HG03108 (cell line): ENCODE data around the gene ARID3A.
A peak's percentile ranks its signal among the peaks of the same experiment; 100 is the strongest.
"Not testable (repeated sequence)": the region's sequence is repeated elsewhere in the genome, so short reads cannot be mapped to it uniquely, and the experiment has no call there.

Experiments
- ATAC-seq: cut with Tn5 transposase; IDR thresholded peaks from one replicate; pipeline ENCODE4 v1.9.1; 2021; ENCODE audit warnings: moderate library complexity; ENCODE audit not compliant: unreplicated experiment

Gene ARID3A

DNA sequence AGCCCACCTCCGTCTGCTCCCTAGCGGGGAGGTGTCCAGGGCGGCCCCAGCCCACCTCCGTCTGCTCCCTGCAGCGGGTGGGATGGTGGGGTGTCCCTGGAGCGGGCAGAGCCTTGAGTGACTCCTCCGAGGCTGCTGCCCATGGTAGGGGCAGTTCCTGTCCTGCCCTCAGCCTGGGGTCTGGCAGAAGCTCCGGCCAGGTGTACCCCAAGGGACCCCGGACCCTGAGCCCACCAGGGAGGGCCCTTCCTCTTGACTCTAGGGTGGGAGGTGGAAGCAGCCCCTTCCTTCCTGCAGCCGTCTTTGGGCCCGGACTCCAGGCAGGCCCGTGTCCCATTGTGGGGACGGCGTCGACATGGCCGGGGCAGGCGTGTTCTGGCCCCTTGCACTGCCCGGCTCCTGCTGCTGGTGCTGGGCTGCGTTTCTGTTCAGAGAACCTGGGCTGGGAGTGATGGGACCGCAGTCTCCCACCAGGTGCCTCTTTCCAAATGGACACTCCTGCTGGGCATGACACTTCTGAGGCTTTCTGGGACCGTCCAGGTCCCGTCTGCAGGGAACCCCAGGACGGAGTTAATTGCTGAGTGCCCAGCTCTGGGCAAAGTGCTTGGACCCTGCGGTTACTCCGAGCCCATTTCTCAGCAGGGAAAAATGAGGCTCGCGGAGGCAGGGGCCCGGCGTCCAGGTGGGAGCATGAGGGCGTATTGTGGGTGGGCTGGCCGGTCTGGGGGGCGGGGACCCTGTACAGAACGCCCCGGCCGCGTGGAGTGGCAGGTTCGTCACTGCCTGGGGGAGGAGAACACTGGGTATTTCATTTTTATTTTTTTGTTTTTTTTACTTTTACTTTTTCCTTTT is 19.8 kb downstream of the ARID3A start:
- ATAC-seq: no peak

DNA sequence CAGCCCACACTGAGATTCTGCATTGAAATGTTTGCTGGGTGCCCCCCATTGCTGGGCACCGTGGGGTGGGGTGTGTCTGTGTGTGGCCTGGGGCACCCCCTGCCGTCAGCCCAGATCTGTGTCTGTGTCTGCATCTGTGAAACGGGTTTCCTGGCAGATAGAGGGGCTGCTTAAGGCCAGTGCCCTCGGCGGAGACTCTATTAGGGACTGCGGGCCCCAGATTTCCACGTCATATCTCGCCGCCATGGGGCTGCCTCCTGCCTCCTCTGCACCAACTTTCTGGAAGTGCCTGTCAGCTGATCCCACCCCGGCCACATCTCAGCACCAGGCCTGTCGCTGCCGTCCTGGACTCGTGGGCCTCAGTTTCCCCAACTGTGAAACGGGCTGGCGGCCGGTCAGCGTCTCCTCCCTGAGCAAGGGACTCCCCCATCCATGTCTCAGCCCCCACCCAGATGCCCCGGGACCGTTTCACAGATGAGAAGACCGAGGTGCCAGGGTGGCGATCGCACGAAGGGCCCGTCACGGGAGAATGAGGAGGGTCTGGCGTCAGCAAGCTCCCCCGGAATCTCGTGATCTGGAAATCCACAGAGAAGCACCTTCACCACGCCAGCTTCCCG is 21.4 kb downstream of the ARID3A start:
- no peak for ATAC-seq

DNA sequence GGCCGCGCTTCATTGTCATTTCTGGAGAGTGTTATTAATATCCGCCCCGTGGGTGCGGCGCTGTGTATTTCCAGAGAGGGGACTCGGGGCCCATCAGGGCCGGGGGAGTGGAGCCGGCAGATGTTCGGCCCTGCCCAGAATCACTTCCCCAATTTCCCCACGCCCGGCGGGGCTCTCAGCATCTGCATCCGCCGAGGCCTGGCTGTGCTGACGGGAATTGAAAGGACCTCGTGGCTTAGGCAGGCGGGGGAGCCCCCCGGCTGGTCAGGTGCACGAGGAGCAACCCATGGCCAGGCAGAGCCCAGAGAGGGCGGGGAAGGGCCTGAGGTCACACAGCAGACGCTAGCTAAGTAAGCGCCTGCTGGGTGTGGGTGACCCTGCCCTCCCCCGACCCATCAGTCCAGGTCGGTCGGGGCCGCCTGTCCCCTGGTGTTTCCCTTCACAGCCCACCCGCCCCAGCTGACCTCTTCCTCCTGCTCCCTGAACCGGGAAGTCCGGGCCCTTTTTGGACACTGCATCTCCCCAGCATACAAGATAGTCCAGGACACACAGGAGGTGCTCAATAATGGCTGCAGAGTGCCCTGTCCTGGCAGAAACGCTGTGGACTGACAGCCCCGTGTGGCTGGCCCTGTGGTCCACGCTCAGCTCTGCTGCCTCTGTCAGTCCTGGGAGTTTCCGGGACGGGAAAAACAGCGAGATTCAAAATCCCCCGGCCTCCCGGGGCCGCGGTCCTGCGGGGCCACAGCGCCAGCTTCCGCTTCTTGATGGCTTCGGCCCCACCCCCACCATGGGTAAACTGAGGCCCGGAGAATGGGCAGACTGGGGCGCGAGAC is 22.1 kb downstream of the ARID3A start:
- peak; percentile 64 for ATAC-seq

DNA sequence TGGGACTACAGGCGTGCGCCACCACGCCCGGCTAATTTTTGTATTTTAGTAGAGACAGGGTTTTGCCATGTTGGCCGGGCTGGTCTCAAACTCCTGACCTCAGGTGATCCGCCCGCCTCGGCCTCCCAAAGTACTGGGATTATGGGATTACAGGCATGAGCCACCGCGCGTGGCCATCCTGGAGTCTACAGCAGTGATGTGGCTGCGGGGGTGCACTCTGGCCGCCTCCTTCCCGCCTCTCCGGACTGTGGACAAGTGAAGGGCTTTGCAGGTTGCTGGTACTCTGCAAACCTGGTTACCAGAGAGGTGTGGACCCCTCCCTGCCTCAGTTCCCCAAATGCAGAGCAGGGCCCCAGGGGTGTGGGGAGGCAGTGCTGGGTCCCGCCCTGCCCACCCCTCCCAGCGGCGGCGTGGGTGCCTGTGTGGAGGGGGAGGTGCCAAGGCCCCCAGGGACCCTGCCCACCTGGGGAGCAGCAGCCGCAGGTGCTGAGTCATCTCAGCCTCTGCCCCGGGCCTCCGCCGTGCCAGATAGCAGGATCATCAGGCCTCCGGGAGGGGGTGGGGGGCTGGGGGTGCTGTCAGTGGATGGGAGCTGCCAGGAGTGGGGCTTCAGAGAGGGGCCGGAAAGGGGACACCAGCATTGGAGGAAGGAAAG is 23.1 kb downstream of the ARID3A start:
- no peak for ATAC-seq

GRCh38 chr19:950352-951066 is 24.7 kb downstream of the ARID3A start:
- no peak for ATAC-seq

DNA sequence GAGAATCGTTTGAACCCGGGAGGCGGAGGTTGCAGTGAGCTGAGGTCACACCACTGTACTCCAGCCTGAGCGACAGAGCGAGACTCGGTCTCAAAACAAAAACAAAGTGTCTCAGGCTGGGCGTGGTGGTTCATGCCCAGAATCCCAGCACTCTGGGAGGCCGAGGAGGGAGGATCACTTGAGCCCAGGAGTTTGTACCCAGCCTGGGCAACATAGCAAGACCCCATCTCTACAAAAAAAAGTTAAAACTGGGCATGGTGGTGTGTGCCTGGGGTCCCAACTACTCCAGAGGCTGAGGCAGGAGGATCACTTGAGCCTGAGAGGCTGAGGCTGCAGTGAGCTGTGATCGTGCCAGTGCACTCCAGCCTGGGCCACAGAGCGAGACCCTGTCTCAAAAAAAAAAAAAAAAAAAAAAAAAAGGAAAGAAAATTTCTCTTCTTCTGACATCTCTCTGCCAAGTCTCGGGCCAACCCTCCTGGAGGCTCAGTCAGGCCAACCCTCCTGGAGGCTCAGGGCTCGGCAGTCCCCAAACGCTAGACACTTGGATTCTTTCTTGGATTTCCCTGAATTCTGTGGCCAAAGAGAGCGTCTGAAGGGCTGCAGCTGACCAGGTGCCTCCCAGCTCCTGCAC is 26.3 kb downstream of the ARID3A start:
- ATAC-seq: no peak

DNA sequence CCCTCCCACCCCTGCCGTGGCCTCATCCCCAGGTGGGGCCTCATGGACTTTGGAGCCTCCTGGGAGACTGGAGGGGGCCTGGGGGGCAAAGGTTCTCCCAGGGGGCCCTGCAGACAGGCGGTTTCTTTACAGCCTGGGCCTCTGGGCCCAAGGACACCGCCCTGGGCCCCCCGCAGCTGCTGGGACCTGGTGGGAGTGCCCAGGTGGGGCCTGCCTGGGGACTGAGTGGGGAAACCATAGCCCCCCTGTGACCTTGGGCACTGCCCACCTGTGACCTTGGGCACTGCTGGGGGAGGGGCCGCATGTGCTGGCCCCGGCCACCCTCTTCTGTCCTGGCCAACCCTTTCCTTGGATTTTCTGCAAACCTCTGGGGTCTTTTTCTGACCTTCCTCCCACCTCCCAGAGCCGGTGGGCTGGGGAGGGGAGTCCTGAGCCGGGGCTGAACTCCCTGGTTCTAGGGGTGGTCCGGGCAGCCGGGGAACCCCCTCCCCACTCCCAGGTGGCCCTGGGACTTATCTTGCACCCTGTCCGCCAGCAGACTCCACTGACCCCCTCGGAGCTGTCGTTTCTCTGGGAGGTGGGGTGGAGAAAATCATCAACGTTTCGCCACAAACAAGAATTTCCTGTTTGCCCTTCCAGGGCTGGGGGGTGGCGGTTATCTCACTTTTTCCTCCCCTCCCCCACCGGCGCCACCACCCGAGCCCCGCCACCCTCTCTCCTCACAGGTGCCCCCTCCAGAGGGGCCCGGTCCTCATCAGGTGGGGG is 27.0 kb downstream of the ARID3A start:
- no peak for ATAC-seq

DNA sequence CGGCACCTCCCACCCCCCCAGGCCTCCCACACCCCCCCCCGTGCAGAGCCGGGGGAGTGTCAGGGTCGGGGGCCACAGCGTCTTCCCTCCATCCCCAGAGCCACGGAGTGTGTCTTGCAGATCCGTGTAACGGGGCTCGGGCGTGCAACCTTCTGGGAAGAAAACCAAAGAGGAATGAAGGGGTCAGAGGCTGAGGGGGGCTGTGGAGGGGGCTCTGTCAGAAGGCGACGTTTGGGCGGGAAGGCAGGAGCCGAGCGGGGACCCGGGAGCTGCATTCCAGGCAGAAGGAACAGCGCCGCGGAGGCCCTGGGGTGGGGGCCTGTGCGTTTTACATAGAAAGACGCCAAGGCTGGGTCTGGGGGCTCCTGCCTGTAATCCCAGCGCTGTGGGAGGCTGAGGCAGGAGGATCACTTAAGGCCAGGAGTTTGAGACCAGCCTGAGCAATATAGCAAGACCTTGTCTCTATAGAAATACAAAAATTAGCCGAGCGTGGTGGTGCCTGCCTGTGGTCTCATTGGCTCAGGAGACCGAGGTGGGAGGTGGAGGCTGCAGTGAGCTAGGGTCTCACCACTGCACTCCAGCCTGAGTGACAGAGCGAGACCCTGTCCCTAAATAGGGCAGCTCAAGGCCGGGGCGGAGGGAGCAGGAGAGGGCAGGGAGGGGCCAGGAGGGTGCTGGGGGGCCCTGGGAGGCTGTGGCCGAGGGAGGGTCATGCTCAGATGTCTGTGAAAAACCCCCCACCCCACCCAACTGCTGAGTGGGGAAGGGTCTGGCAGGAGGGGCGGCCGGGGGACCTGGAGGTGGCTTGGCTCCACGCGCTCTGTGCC is 27.8 kb downstream of the ARID3A start:
- ATAC-seq: no peak

DNA sequence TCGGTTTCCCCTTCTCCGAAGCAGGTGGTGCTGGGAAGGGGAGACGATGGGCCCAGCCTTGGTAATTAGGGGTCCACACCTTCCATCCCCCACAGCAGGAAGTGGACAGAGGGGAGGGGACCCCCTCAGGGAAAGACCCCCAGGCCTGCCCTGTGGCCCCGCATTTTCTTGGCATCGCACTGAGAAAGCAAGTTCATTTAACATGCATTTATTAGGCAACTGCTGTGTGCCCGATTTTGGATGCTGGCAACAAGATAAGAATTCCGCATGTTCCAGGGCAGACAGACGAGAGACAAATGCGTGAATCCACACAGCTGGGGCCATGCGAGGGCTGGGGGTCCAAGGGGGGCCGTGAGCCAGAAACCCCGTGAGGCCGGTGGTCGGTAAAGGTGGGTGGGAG is 28.4 kb downstream of the ARID3A start:
- no peak for ATAC-seq

DNA sequence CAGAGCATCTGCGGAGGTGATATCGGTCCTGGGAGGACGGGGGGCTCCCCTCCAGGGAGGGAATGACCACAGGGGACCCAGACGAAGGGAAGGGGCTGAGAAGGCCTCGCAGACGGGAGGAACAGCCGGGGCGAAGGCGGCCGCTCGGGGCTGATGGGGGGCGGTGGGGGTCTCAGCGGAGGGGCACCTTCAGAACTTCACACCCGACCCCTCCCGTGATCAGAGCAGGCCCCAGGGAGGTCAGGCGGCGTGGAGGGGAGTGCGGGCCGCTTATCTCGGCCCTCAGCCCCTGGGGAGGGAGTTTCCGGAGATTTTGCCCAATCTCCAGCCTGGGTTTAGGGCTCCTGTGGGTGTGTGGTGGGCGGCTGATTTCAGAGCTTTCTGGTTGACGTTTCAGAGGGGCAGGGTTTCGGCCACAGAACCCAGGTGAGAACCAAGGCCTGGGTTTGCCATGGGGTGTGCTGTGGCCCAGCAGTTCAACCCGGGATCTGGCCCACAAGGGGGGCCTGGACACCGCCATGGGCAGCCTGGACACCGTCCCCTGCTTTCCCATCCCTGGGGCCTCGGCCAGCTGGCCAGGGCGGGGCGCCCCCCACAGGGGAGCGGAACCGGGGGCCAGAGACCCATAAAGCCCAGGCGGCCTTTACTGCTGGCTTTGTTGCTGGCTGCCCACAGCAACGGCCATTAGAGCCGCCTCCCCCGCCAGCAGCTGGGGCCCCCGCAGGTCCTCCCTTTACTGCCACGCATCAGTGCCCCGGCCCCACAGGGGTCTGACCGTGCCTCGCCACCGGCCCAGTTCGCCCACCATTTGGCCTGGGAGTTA is 29.0 kb downstream of the ARID3A start:
- peak; percentile 34 for ATAC-seq

DNA sequence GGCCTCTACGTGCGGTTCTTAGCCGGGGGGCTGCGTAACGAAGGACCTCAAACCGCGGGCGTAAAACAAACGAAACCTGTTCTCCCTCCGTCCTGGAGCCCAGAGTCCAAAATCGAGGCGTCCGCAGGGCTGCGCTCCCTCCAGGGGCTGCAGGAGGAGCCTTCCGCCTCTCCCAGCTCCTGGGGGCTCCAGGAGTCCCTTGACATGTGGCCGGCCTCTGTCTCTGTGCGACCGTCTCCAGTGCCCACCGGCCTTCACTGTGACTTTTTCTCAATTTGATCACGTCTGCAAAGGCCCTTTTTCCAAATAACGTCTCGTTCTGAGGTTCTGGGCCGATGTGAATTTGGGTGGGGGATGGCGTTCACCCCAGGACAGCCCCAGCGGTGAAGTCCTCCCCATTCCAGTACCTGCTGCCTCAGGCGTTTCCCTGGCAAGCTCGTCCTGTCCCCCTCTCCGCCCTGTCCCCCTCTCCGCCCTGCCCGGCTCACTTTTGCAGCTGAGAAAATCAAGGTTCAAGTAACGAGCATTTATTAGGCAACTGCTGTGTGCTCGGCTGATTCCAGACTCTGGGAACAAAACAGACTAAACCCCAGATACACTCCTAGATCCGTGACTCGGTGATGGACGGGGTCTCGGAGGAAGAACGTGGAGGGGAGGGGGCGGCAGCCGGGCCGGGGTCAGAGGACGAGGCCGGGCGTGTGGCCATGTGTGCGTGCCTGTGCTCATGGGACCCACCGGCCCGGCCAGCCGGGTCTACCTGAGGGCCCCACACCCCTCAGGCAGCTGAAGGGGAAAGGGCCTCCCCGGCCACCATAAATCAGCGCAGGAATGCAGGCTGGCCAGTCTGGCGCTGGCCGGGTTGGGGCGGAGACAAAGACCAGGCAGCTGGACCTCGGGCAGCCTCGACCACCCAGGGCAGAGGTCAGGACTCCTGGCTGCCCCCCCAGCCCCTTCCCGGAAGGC is 30.2 kb downstream of the ARID3A start:
- ATAC-seq: no peak

- ATAC-seq: no peak
Measured at GRCh38 chr19:956766-957440, 31.1 kb downstream of the ARID3A start.

- ATAC-seq: not testable (repeated sequence)
Measured at GRCh38 chr19:957578-957977, 31.7 kb downstream of the ARID3A start.

- ATAC-seq: no peak
Measured at GRCh38 chr19:958967-959855, 33.4 kb downstream of the ARID3A start.

- ATAC-seq: no peak
Measured at GRCh38 chr19:960020-960419, 34.2 kb downstream of the ARID3A start.
